HepG2 (cell line): ENCODE results near the gene USP36. TPM values are rescaled to one million over a fixed set of nuclear protein-coding genes. Genes with fewer than 3 reads are reported as not detected.

Experiments used
- ARNT2 ChIP-seq: sonication (generic); formaldehyde crosslinking; IDR thresholded peaks from 2 replicates; pipeline ENCODE4 v1.8.0; 2022; ENCODE audit warnings: mild to moderate bottlenecking, low read depth, missing genetic modification reagents, moderate library complexity
- CBX2 ChIP-seq, 2 experiments: fragments of 200-600 bp in 1 of 2; sonication (generic); formaldehyde crosslinking in 1 of 2; IDR thresholded peaks; 2 replicates each; pipeline versions ENCODE4 v1.7.0 to v1.8.1; 2018 to 2022; ENCODE audit warnings: low read depth in 2 of 2, low read length in 1 of 2, mild to moderate bottlenecking in 1 of 2, missing genetic modification reagents in 1 of 2
- FOSL2 ChIP-seq: sonication (generic); formaldehyde crosslinking; IDR thresholded peaks from 2 replicates; pipeline ENCODE4 v1.4.0; 2020; ENCODE audit warnings: missing genetic modification reagents
- GABPA ChIP-seq, 2 experiments: IDR thresholded peaks; 2 replicates each; pipeline ENCODE4 v1.6.1; 2011 to 2016; ENCODE audit warnings: low read depth in 2 of 2, low read length in 1 of 2, missing biosample characterization in 1 of 2, missing genetic modification characterization in 1 of 2
- JUNB ChIP-seq: sonication (generic); formaldehyde crosslinking; IDR thresholded peaks from 2 replicates; pipeline ENCODE4 v1.8.0; 2022; ENCODE audit warnings: missing genetic modification reagents, mild to moderate bottlenecking, borderline replicate concordance
- JUND ChIP-seq: sonication (generic); formaldehyde crosslinking; IDR thresholded peaks from 2 replicates; pipeline ENCODE4 v1.8.0; 2022; ENCODE audit warnings: mild to moderate bottlenecking, missing genetic modification reagents
- KDM2A ChIP-seq: sonication (generic); formaldehyde crosslinking; IDR thresholded peaks from 2 replicates; pipeline ENCODE4 v1.4.0; 2020; ENCODE audit warnings: low read depth, missing genetic modification reagents, borderline replicate concordance
- MAZ ChIP-seq, 2 experiments: sonication (generic) in 1 of 2; formaldehyde crosslinking in 1 of 2; IDR thresholded peaks; 2 replicates each; pipeline versions ENCODE4 v1.5.0 to v1.6.1; 2012 to 2020; ENCODE audit warnings: low read depth in 2 of 2, mild to moderate bottlenecking in 2 of 2, borderline replicate concordance in 1 of 2, improper control_type of control experiment in 1 of 2, low read length in 1 of 2, missing genetic modification reagents in 1 of 2, moderate library complexity in 1 of 2
- RFXAP ChIP-seq: sonication (generic); formaldehyde crosslinking; IDR thresholded peaks from 2 replicates; pipeline ENCODE4 v1.4.0; 2020; ENCODE audit warnings: missing genetic modification reagents, borderline replicate concordance
- ZBTB38 ChIP-seq: sonication (generic); formaldehyde crosslinking; IDR thresholded peaks from 2 replicates; pipeline ENCODE4 v1.5.1; 2020; ENCODE audit warnings: mild to moderate bottlenecking, missing genetic modification reagents
- ZNF225 ChIP-seq: sonication (generic); formaldehyde crosslinking; IDR thresholded peaks from 2 replicates; pipeline ENCODE4 v1.4.0; 2020; ENCODE audit warnings: mild to moderate bottlenecking, missing genetic modification reagents
- ZNF34 ChIP-seq: sonication (generic); formaldehyde crosslinking; IDR thresholded peaks from 2 replicates; pipeline ENCODE4 v1.4.0; 2020; ENCODE audit warnings: mild to moderate bottlenecking, missing genetic modification reagents, borderline replicate concordance
- ZNF7 ChIP-seq: IDR thresholded peaks from 2 replicates; pipeline ENCODE4 v1.6.1; 2016; ENCODE audit warnings: missing biosample characterization, missing genetic modification reagents
- ZNF761 ChIP-seq: sonication (generic); formaldehyde crosslinking; conservative IDR thresholded peaks from 2 replicates; pipeline ENCODE4 v1.4.0; 2020; ENCODE audit warnings: mild to moderate bottlenecking, missing genetic modification reagents
- ZNF816 ChIP-seq: sonication (generic); formaldehyde crosslinking; IDR thresholded peaks from 2 replicates; pipeline ENCODE4 v1.8.0; 2022; ENCODE audit warnings: missing genetic modification reagents, mild to moderate bottlenecking, borderline replicate concordance
- polyA plus RNA-seq, 8 experiments: library from polyadenylated mRNA; depleted of rRNA in 3 of 8; stranded (reverse) in 7 of 8; unstranded in 1 of 8; fragments of >200 nt; fragmentation: Illumina TruSeq in 4 of 8; extraction: Trizol in 4 of 8; gene quantifications; 2 replicates each; pipeline versions ENCODE4 v1.2.1 to v1.2.3, GENCODE V29; 2011 to 2016; ENCODE audit warnings: low read depth in 4 of 8, missing spikeins in 1 of 8, mixed read lengths in 1 of 8; ENCODE audit not compliant: insufficient read depth in 1 of 8
- total RNA-seq, 5 experiments: library from RNA; depleted of rRNA; stranded (reverse); fragments of >200 nt; fragmentation: Illumina TruSeq; extraction: Trizol; gene quantifications; 2 replicates each; pipeline ENCODE4 v1.2.3, GENCODE V29; 2016; ENCODE audit warnings: low read depth in 1 of 5
- TF ChIP-seq, protein P1 (sequence below): sonication (generic); IDR thresholded peaks from 2 replicates; pipeline ENCODE4 v1.6.1; 2016; ENCODE audit warnings: low read depth, borderline replicate concordance
- TF ChIP-seq, protein P2 (sequence below): sonication (generic); formaldehyde crosslinking; IDR thresholded peaks from 2 replicates; pipeline ENCODE4 v1.4.0; 2020; ENCODE audit warnings: missing genetic modification reagents, mild to moderate bottlenecking, borderline replicate concordance
- TF ChIP-seq, protein P3 (sequence below): IDR thresholded peaks from 2 replicates; pipeline ENCODE4 v1.6.1; 2016; ENCODE audit warnings: low read depth
- TF ChIP-seq, protein P4 (sequence below): fragments of 450-650 bp; IDR thresholded peaks from 2 replicates; pipeline ENCODE4 v1.6.1; 2016

The USP36 gene
- total and polyA plus RNA-seq, 2 of the 13 experiments (the other 11 are each of a cell fraction or from before 2014, with no cell fraction given): 29.6 to 45.9 TPM

DNA sequence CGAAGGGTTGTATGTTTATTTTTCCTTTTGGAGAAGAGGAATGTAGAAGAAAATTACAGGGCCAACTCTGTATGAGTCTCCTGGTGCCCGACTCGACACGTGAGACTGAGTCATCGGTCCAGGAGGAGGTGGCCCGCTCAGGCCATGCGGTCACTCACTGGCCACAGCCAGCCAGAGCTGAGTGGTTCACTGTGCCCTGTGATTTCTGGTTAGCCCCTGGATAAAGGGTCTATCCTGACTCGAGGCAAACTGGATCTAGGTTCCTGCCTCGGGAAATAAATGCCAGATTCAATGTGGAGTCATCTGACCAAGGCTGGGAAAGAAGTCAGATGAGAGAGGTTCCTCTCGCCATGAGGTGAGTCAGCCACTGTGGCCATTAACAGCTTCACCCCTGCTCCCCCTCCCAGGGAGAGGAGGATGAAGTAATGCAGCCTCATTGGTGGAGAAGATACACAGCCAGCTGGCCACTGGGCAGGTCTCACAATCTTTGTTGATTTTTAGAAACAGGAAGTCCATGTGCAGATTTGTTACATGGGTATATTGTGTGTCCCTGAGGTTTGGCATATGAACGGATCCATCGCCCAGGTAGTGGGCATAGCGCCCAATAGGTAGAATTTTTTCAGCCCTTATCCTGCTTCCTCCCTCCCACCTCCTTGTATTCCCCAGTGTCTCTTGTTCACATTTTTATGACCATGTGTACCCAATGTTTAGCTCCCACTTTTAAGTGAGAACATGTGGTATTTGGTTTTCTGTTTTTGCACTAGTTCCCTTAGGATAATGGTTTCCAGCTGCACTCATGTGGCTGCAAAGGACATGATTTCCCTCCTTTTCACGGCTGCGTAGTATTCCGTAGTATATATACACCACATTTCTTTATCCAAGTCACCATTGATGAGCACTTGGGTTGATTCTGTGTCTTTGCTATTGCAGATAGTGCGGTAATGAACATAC, 21.7 kb upstream of the USP36 start (continued):
- no peak for TF ChIP-seq GABPA (IDR thresholded peaks at IDR 0.05; ENCODE audit: low read depth, low read length)
- TF ChIP-seq GABPA (CRISPR knock-in tag; IDR thresholded peaks at IDR 0.05; ENCODE audit: low read depth): no peak
- no peak for TF ChIP-seq ARNT2 (CRISPR knock-in tag)
- TF ChIP-seq ZNF816 (CRISPR knock-in tag): 0 out of 2 replicates have a peak, but pooled peaks have one; percentile 31
- TF ChIP-seq ZBTB38 (CRISPR knock-in tag): peak; percentile 87
- TF ChIP-seq, protein P1, sequence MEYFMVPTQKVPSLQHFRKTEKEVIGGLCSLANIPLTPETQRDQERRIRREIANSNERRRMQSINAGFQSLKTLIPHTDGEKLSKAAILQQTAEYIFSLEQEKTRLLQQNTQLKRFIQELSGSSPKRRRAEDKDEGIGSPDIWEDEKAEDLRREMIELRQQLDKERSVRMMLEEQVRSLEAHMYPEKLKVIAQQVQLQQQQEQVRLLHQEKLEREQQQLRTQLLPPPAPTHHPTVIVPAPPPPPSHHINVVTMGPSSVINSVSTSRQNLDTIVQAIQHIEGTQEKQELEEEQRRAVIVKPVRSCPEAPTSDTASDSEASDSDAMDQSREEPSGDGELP: peak; percentile 21; the same call in 1 of the 2 replicates
- TF ChIP-seq JUND: 0 out of 2 replicates have a peak, but pooled peaks have one; percentile 15
- TF ChIP-seq JUNB (CRISPR knock-in tag): no peak
- TF ChIP-seq, protein P2, sequence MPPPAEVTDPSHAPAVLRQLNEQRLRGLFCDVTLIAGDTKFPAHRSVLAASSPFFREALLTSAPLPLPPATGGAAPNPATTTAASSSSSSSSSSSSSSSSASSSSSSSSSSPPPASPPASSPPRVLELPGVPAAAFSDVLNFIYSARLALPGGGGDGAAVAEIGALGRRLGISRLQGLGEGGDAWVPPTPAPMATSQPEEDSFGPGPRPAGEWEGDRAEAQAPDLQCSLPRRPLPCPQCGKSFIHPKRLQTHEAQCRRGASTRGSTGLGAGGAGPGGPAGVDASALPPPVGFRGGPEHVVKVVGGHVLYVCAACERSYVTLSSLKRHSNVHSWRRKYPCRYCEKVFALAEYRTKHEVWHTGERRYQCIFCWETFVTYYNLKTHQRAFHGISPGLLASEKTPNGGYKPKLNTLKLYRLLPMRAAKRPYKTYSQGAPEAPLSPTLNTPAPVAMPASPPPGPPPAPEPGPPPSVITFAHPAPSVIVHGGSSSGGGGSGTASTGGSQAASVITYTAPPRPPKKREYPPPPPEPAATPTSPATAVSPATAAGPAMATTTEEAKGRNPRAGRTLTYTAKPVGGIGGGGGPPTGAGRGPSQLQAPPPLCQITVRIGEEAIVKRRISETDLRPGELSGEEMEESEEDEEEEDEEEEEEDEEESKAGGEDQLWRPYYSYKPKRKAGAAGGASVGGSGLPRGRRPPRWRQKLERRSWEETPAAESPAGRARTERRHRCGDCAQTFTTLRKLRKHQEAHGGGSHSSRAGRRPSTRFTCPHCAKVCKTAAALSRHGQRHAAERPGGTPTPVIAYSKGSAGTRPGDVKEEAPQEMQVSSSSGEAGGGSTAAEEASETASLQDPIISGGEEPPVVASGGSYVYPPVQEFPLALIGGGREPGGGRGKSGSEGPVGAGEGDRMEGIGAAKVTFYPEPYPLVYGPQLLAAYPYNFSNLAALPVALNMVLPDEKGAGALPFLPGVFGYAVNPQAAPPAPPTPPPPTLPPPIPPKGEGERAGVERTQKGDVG (CRISPR knock-in tag): no peak
- peak; percentile 32; the same call in 1 of the 2 replicates for TF ChIP-seq MAZ (IDR thresholded peaks at IDR 0.05; ENCODE audit: borderline replicate concordance, low read depth, low read length)
- TF ChIP-seq MAZ (CRISPR knock-in tag; IDR thresholded peaks at IDR 0.05; ENCODE audit: low read depth): no peak
- TF ChIP-seq, protein P3, sequence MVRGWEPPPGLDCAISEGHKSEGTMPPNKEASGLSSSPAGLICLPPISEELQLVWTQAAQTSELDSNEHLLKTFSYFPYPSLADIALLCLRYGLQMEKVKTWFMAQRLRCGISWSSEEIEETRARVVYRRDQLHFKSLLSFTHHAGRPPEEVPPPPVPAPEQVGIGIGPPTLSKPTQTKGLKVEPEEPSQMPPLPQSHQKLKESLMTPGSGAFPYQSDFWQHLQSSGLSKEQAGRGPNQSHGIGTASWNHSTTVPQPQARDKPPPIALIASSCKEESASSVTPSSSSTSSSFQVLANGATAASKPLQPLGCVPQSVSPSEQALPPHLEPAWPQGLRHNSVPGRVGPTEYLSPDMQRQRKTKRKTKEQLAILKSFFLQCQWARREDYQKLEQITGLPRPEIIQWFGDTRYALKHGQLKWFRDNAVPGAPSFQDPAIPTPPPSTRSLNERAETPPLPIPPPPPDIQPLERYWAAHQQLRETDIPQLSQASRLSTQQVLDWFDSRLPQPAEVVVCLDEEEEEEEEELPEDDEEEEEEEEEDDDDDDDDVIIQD (CRISPR knock-in tag): 0 out of 2 replicates have a peak, but pooled peaks have one; percentile 47
- TF ChIP-seq CBX2 (IDR thresholded peaks at IDR 0.05; ENCODE audit: low read depth, low read length): no peak
- TF ChIP-seq CBX2 (CRISPR knock-in tag; IDR thresholded peaks at IDR 0.05; ENCODE audit: low read depth): no peak
- TF ChIP-seq ZNF34: no peak
- no peak for TF ChIP-seq RFXAP
- TF ChIP-seq, protein P4, sequence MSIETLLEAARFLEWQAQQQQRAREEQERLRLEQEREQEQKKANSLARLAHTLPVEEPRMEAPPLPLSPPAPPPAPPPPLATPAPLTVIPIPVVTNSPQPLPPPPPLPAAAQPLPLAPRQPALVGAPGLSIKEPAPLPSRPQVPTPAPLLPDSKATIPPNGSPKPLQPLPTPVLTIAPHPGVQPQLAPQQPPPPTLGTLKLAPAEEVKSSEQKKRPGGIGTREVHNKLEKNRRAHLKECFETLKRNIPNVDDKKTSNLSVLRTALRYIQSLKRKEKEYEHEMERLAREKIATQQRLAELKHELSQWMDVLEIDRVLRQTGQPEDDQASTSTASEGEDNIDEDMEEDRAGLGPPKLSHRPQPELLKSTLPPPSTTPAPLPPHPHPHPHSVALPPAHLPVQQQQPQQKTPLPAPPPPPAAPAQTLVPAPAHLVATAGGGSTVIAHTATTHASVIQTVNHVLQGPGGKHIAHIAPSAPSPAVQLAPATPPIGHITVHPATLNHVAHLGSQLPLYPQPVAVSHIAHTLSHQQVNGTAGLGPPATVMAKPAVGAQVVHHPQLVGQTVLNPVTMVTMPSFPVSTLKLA: peak; percentile 36; the same call in 1 of the 2 replicates
- TF ChIP-seq ZNF761: no peak
- TF ChIP-seq ZNF225 (CRISPR knock-in tag): no peak
- TF ChIP-seq KDM2A: 0 out of 2 replicates have a peak, but pooled peaks have one; percentile 27
- peak; percentile 72 for TF ChIP-seq FOSL2
- peak; percentile 68; the same call in 1 of the 2 replicates for TF ChIP-seq ZNF7
